H1 (cell line): ENCODE results near the gene HNRNPDL. TPM values are rescaled to one million over a fixed set of nuclear protein-coding genes. Genes with fewer than 3 reads are reported as not detected.

Experiments used
- BCL11A ChIP-seq, 2 experiments: IDR thresholded peaks; one replicate each; pipeline ENCODE4 v1.6.1; 2011; ENCODE audit warnings: low read depth in 2 of 2, low read length in 2 of 2, mild to moderate bottlenecking in 2 of 2
- CTCF ChIP-seq, 3 experiments: IDR thresholded peaks; 1 replicate in 2 of 3; 2 replicates in 1 of 3; pipeline versions ENCODE4 v1.5.1 to v1.6.1; 2011; ENCODE audit warnings: low read length in 3 of 3, mild to moderate bottlenecking in 3 of 3, inconsistent platforms in 2 of 3, low read depth in 1 of 3, moderate library complexity in 1 of 3; ENCODE audit not compliant: insufficient read depth in 1 of 3; ENCODE audit errors: control extremely low read depth in 1 of 3
- KDM1A ChIP-seq: fragments of 200-600, 300-600 bp; sonication (generic); IDR thresholded peaks from 2 replicates; pipeline ENCODE4 v1.7.1; 2016; ENCODE audit warnings: mild to moderate bottlenecking, low read length, borderline replicate concordance
- KDM4A ChIP-seq: IDR thresholded peaks from one replicate; pipeline ENCODE4 v1.7.1; 2012; ENCODE audit warnings: low read depth, mild to moderate bottlenecking, moderate library complexity, low read length, inconsistent platforms; ENCODE audit not compliant: severe bottlenecking
- NRF1 ChIP-seq: IDR thresholded peaks from 2 replicates; pipeline ENCODE4 v1.6.1; 2011; ENCODE audit warnings: mild to moderate bottlenecking, low read depth, low read length, improper control_type of control experiment
- POU5F1 ChIP-seq: IDR thresholded peaks from 2 replicates; pipeline ENCODE4 v1.6.1; 2011; ENCODE audit warnings: low read depth, mild to moderate bottlenecking, low read length, moderate library complexity
- RFX5 ChIP-seq: IDR thresholded peaks from 2 replicates; pipeline ENCODE4 v1.6.1; 2011; ENCODE audit warnings: low read depth, low read length, improper control_type of control experiment, borderline replicate concordance
- SIRT6 ChIP-seq: IDR thresholded peaks from one replicate; pipeline ENCODE4 v1.7.1; 2012; ENCODE audit warnings: low read length, inconsistent platforms
- SIX5 ChIP-seq: IDR thresholded peaks from 2 replicates; pipeline ENCODE4 v1.6.1; 2011; ENCODE audit warnings: mild to moderate bottlenecking, low read depth, low read length
- SUZ12 ChIP-seq: fragments of 200-600 bp; sonication (generic); IDR thresholded peaks from 2 replicates; pipeline ENCODE4 v1.6.1; 2012; ENCODE audit warnings: mild to moderate bottlenecking, inconsistent platforms, low read length, moderate library complexity, mixed read lengths
- TBP ChIP-seq: IDR thresholded peaks from 2 replicates; pipeline ENCODE4 v1.6.1; 2011; ENCODE audit warnings: low read depth, low read length, improper control_type of control experiment
- polyA plus RNA-seq, 7 experiments: library from polyadenylated mRNA; depleted of rRNA in 3 of 7; stranded (reverse) in 5 of 7; unstranded in 2 of 7; fragments of >200 nt in 5 of 7; fragments of 200-250 nt in 2 of 7; gene quantifications; 1 replicate in 5 of 7; 2 replicates in 1 of 7; 4 replicates in 1 of 7; pipeline versions ENCODE4 v1.2.1 to v1.2.3, GENCODE V29; 2011 to 2013; ENCODE audit warnings: missing spikeins in 2 of 7, mixed read lengths in 2 of 7
- total RNA-seq: library from RNA; stranded (reverse); fragmentation: NEBNext Ultra II Directional; extraction: Animal tissue kit (Norgen Biotek cat#: 25700); gene quantifications from 2 replicates; pipeline ENCODE4 v1.2.1, GENCODE V29; 2021

HNRNPDL gene
- total and polyA plus RNA-seq, 2 of the 8 experiments (the other 6 are each of a cell fraction or from before 2014, with no cell fraction given): 197 to 411 TPM

DNA sequence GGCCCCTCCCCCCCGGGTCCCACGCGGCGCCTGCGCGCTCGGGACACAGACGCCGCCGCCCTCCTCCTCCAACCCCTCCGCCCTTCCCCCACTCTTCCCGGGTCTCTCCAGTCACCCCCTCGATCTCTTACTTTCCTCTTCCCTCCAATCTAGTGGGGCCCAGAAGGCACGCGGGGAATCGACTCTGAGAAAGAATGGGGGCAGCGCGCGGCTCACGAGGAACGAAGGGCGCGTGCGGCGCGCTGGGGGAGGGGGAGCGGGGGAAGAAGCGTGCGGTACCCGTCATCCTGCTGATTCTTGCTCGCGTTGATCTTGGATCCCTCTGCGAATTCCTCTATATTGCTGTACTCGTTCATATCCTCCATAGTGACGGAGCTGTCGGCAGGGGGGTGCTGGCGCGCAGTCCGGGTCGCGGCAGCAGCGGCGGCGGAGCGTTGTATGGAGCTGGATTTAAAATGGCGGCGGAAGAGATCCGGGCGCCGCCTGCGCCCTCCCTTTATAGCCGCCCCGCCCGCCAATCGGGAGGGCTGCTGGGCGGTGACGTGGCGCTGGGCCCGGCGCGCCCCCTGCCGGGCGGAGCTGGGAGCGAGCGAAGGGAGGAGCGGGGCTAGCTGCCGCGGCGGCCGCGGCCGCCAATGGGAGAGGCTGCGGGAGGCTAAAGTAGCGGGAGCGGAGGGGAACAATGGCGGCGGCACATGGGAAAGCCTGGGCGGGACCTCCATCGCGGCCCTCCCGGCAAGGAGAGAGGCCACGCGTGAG is 1.1 kb downstream of the HNRNPDL start (continued):
- TF ChIP-seq BCL11A (IDR thresholded peaks at IDR 0.05; ENCODE audit: low read depth in 2 of 2, low read length in 2 of 2) (no peak), RFX5 (no peak), TBP (peak; percentile 96), KDM4A (no peak), SIX5 (no peak), SIRT6 (no peak), SUZ12 (0 out of 2 replicates have a peak, but pooled peaks have one; percentile 3), POU5F1 (no peak), NRF1 (peak; percentile 14; the same call in 1 of the 2 replicates), CTCF (IDR thresholded peaks at IDR 0.05; ENCODE audit: control extremely low read depth in 1 of 3, insufficient read depth in 1 of 3, low read depth in 1 of 3, low read length in 3 of 3) (peak; percentile 59 to 75 (median 75)), KDM1A (no peak; the same call in 1 of the 2 replicates)
